Epithelial cell of proximal tubule (primary cell): ENCODE measurements around the gene EDARADD. TPM values are rescaled to one million over a fixed set of nuclear protein-coding genes. Genes with fewer than 3 reads are reported as not detected.

Experiments used
- DNase-seq: peaks from one replicate; pipeline ENCODE4 v3.0.0-alpha.2; 2011; ENCODE audit warnings: low read depth
- H3K4me3 ChIP-seq: 2 replicates; pipeline ENCODE4 v1.5.1; 2011; ENCODE audit warnings: low read depth, mild to moderate bottlenecking, low read length
- CTCF ChIP-seq: conservative IDR thresholded peaks from 2 replicates; pipeline ENCODE4 v1.5.1; 2012; ENCODE audit warnings: low read depth, mild to moderate bottlenecking, low read length
- total RNA-seq: library from RNA; depleted of rRNA; stranded (reverse); fragments of >200 nt; gene quantifications from 2 replicates; pipeline ENCODE4 v1.2.3, GENCODE V29; 2015

The EDARADD gene
- total RNA-seq, 1 donor from 2014 or later = 1.1 TPM

GRCh38 chr1:236392182-236392581 lies 1.9 kb upstream of the EDARADD start:
- no peak for TF ChIP-seq CTCF
- H3K4me3 ChIP-seq = no peak overlapping the region
- DNase-seq = no peak

- no peak for DNase-seq
- peak overlapping the region; percentile 60 for H3K4me3 ChIP-seq
- TF ChIP-seq CTCF = no peak
Observed at GRCh38 chr1:236394879-236395229, 768 bp downstream of the EDARADD start.

GRCh38 chr1:236395230-236395946 lies 1.3 kb downstream of the EDARADD start:
- DNase-seq = no peak
- no peak for TF ChIP-seq CTCF

GRCh38 chr1:236395947-236396664 lies 2.0 kb downstream of the EDARADD start:
- no peak for DNase-seq
- no peak for TF ChIP-seq CTCF

More at GRCh38 chr1:236395230-236395946, 1.3 kb downstream of the EDARADD start:
- peak overlapping the region; percentile 60 for H3K4me3 ChIP-seq

GRCh38 chr1:236396665-236397043 lies 2.6 kb downstream of the EDARADD start:
- DNase-seq = no peak
- H3K4me3 ChIP-seq = no peak overlapping the region
- no peak for TF ChIP-seq CTCF

More at GRCh38 chr1:236395947-236396664, 2.0 kb downstream of the EDARADD start:
- H3K4me3 ChIP-seq = peak overlapping the region; percentile 60

- TF ChIP-seq CTCF = no peak
- H3K4me3 ChIP-seq = no peak overlapping the region
- no peak for DNase-seq
Observed at GRCh38 chr1:236397173-236397759, 3.2 kb downstream of the EDARADD start.
